ENCODE data around the gene SPEG. TPM values are rescaled to one million over a fixed set of nuclear protein-coding genes. Genes with fewer than 3 reads are reported as not detected.

SPEG gene
- total and polyA plus RNA-seq, 2 donors (not counting 3 experiments of a cell fraction or from before 2014, with no cell fraction given) = 0.84 to 3.5 TPM

DNA sequence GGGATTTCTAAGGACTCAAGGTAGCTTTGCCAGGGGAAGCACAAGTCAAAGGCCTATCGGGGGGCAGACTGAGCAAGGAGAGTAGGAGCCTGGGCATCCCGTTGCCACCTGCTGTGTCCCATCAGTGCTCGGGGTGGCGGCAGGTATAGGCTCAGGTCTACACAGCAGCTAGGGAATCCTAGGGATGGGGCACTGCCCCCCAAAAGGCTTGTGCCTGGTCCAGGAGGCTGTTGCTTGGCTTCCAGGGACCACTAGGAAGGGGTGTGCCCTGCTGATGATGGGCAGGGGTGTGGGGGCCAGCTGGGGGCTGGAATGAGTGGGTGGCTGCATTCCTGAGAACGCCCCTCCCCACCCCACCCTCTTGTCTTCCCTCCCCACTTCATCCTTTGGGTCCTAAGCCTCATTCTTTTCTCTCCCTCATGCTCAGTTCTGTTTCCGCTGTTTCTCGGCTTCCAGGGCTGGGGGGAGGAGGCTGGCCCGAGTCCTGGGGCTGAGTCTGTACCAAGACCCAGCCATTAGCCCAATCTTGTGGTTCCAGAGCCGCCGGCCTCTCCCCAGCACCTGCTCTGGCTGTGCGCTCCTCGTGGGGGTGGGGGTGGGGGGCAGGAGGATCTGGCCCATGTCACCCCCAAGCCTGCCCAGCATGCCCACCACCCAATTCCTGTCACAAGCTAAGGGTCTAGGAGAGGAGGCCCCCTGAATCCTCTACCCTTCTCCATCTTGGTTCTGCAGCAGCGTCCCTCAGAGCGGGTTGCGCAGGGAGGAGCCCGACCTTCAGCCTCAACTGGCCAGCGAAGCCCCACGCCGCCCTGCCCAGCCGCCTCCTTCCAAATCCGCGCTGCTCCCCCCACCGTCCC lies 12.8 kb downstream of the SPEG start:
- Histone ChIP-seq H3K4me1 (ENCODE audit: control insufficient read depth, extremely low read depth, insufficient read depth, low read length) (peaks cover 4% of the 10 kb centered on the region), H3K27me3 (ENCODE audit: control insufficient read depth in 2 of 2, insufficient read depth in 2 of 2, low read length in 2 of 2) (peaks cover 6 to 13% of the 10 kb centered on the region in 2 experiments), H3K9me1 (replicated peaks; ENCODE audit: control insufficient read depth, extremely low read depth, insufficient read depth, low read length) (no peaks in the 10 kb centered on the region), H3K4me2 (ENCODE audit: insufficient read depth, low read length) (no peak overlapping the region), H3K79me2 (ENCODE audit: control insufficient read depth, insufficient read depth, low read length) (no peaks in the 10 kb centered on the region), H3K9me3 (replicated peaks; ENCODE audit: control insufficient read depth, insufficient read depth, low read length) (no peaks in the 10 kb centered on the region), H4K20me1 (replicated peaks; ENCODE audit: control insufficient read depth, extremely low read depth, insufficient read depth, low read length) (no peaks in the 10 kb centered on the region), H3K4me3 (replicated peaks in 1 of 3; ENCODE audit: insufficient read depth in 1 of 3, low read depth in 1 of 3, low read length in 3 of 3) (no peak overlapping the region), H3K27ac (ENCODE audit: insufficient read depth, low read depth, low read length) (no peak overlapping the region), H3K9ac (replicated peaks; ENCODE audit: extremely low read depth, insufficient read depth, low read length) (no peak overlapping the region), H3K36me3 (ENCODE audit: control insufficient read depth in 2 of 2, extremely low read depth in 1 of 2, insufficient read depth in 2 of 2, low read length in 2 of 2) (no peaks in the 10 kb centered on the region), H2AFZ (ENCODE audit: low read depth, low read length) (no peak overlapping the region)
- ChIA-PET CTCF (interaction anchor here (0.7 to 2.6 kb wide), 9 partner anchors 11 to 82 kb away, joined by 3 to 24 read pairs (median 6); a partner anchor contains a TSS), POLR2A (no interaction called here)
- no TSS peak for BruUV-seq (replicated peaks)
- DNase-seq (ENCODE audit: low read depth, low spot score) (no peak), FAIRE-seq (no peak)
- dilution Hi-C loops (cut with MboI; ENCODE audit: extremely low pct_ligation_motif_present, low sequenced_read_pairs) = no loop called here
- no peak for TF ChIP-seq FOS (IDR thresholded peaks at IDR 0.05; ENCODE audit: borderline replicate concordance, insufficient read depth, low read length)
- no peak for TF ChIP-seq GATA2 (IDR thresholded peaks at IDR 0.05; ENCODE audit: insufficient read depth, insufficient read length, low read depth, low read length)
- no peak for TF ChIP-seq POLR2A (IDR thresholded peaks at IDR 0.05; ENCODE audit: low read depth, low read length)
- no peak for TF ChIP-seq MYC (IDR thresholded peaks at IDR 0.05; ENCODE audit: low read depth, low read length)
- TF ChIP-seq, protein P1, sequence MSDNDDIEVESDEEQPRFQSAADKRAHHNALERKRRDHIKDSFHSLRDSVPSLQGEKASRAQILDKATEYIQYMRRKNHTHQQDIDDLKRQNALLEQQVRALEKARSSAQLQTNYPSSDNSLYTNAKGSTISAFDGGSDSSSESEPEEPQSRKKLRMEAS (IDR thresholded peaks at IDR 0.05; ENCODE audit: insufficient read depth, insufficient read length) = no peak
- TF ChIP-seq POLR2AphosphoS5 (IDR thresholded peaks at IDR 0.05; ENCODE audit: insufficient read depth, low read depth, low read length) = no peak
- TF ChIP-seq, protein P2, sequence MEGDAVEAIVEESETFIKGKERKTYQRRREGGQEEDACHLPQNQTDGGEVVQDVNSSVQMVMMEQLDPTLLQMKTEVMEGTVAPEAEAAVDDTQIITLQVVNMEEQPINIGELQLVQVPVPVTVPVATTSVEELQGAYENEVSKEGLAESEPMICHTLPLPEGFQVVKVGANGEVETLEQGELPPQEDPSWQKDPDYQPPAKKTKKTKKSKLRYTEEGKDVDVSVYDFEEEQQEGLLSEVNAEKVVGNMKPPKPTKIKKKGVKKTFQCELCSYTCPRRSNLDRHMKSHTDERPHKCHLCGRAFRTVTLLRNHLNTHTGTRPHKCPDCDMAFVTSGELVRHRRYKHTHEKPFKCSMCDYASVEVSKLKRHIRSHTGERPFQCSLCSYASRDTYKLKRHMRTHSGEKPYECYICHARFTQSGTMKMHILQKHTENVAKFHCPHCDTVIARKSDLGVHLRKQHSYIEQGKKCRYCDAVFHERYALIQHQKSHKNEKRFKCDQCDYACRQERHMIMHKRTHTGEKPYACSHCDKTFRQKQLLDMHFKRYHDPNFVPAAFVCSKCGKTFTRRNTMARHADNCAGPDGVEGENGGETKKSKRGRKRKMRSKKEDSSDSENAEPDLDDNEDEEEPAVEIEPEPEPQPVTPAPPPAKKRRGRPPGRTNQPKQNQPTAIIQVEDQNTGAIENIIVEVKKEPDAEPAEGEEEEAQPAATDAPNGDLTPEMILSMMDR (IDR thresholded peaks at IDR 0.05; ENCODE audit: extremely low read depth in 1 of 2, insufficient read depth in 1 of 2, low read depth in 1 of 2, low read length in 2 of 2) = no peak
- TF ChIP-seq EZH2 (IDR thresholded peaks at IDR 0.05; ENCODE audit: borderline replicate concordance, low read depth, low read length, severe bottlenecking) = no peak
- TF ChIP-seq JUN (IDR thresholded peaks at IDR 0.05; ENCODE audit: borderline replicate concordance, insufficient read depth, insufficient read length, low read depth) = no peak
- intact Hi-C loops (cut with micrococcal nuclease) = no loop called here
